IMR-90 (cell line): ENCODE data around the gene SPEG.

Source experiments
- CTCF ChIP-seq: conservative IDR thresholded peaks from 2 replicates; pipeline ENCODE4 v1.5.1; 2012; ENCODE audit warnings: mild to moderate bottlenecking, low read depth, low read length, improper control_type of control experiment
- FOS ChIP-seq: fragments of 150-350 bp; IDR thresholded peaks from 2 replicates; pipeline ENCODE4 v1.6.1; 2016; ENCODE audit warnings: low read depth, low read length
- NFE2L2 ChIP-seq: fragments of 150-350 bp; IDR thresholded peaks from 2 replicates; pipeline ENCODE4 v1.6.1; 2016; ENCODE audit warnings: low read depth, mild to moderate bottlenecking, low read length
- POLR2A ChIP-seq: IDR thresholded peaks from 2 replicates; pipeline ENCODE4 v1.6.1; 2012; ENCODE audit warnings: mild to moderate bottlenecking, low read depth, low read length
- SMC3 ChIP-seq: fragments of 150-350 bp; IDR thresholded peaks from 2 replicates; pipeline ENCODE4 v1.6.1; 2016; ENCODE audit warnings: low read depth, mild to moderate bottlenecking, antibody characterized with exemption, low read length, moderate library complexity

- TF ChIP-seq CTCF, result no peak
- TF ChIP-seq SMC3, result no peak
- TF ChIP-seq NFE2L2, result no peak
- TF ChIP-seq POLR2A, result no peak
- TF ChIP-seq FOS, result no peak
These were observed 24.3 kb upstream of the SPEG start for GRCh38 chr2:219410390-219410789.
